ENCODE data around the gene C1orf159.
"Not testable (repeated sequence)": the region's sequence is repeated elsewhere in the genome, so short reads cannot be mapped to it uniquely, and the experiment has no call there.

Gene C1orf159

GRCh38 chr1:1146026-1146425 lies 30.1 kb upstream of the C1orf159 start:
- POLR2A ChIA-PET: no interaction called here
- CTCF ChIA-PET: no interaction called here
- DNase-seq (ENCODE audit: extremely low spot score): no peak
- TF ChIP-seq CTCF (IDR thresholded peaks at IDR 0.05; ENCODE audit: control extremely low read depth, extremely low read depth, low read depth, missing control alignments): no peak

- TF ChIP-seq CTCF (IDR thresholded peaks at IDR 0.05; ENCODE audit: control extremely low read depth, extremely low read depth, low read depth, missing control alignments): no peak
- POLR2A ChIA-PET: no interaction called here
- CTCF ChIA-PET: no interaction called here
- DNase-seq (ENCODE audit: extremely low spot score): no peak
Measured at GRCh38 chr1:1145547-1145914, 29.6 kb upstream of the C1orf159 start.

GRCh38 chr1:1144843-1145546 lies 29.1 kb upstream of the C1orf159 start:
- no peak for TF ChIP-seq CTCF (IDR thresholded peaks at IDR 0.05; ENCODE audit: control extremely low read depth, extremely low read depth, low read depth, missing control alignments)
- DNase-seq (ENCODE audit: extremely low spot score): no peak
- CTCF ChIA-PET: no interaction called here
- POLR2A ChIA-PET: no interaction called here

- DNase-seq (ENCODE audit: extremely low spot score): peak; percentile 72
- POLR2A ChIA-PET: no interaction called here
- CTCF ChIA-PET: no interaction called here
- TF ChIP-seq CTCF (IDR thresholded peaks at IDR 0.05; ENCODE audit: control extremely low read depth, extremely low read depth, low read depth, missing control alignments): no peak
Measured at GRCh38 chr1:1144122-1144842, 28.4 kb upstream of the C1orf159 start.

- no peak for TF ChIP-seq CTCF (IDR thresholded peaks at IDR 0.05; ENCODE audit: control extremely low read depth, extremely low read depth, low read depth, missing control alignments)
- ChIA-PET POLR2A (no interaction called here), CTCF (no interaction called here)
- DNase-seq (ENCODE audit: extremely low spot score): no peak
Measured at GRCh38 chr1:1143636-1144035, 27.7 kb upstream of the C1orf159 start.

- POLR2A ChIA-PET: no interaction called here
- CTCF ChIA-PET: no interaction called here
- TF ChIP-seq CTCF (IDR thresholded peaks at IDR 0.05; ENCODE audit: control extremely low read depth, extremely low read depth, low read depth, missing control alignments): no peak
- no peak for DNase-seq (ENCODE audit: extremely low spot score)
Measured at GRCh38 chr1:1142844-1143243, 27.0 kb upstream of the C1orf159 start.

GRCh38 chr1:1142352-1142751 lies 26.5 kb upstream of the C1orf159 start:
- DNase-seq (ENCODE audit: extremely low spot score); POLR2A ChIA-PET; CTCF ChIA-PET: not testable (repeated sequence)
